GM20000 (cell line): ENCODE results near the gene ZC3H11A.
A peak's percentile ranks its signal among the peaks of the same experiment; 100 is the strongest.
"Not testable (repeated sequence)": the region's sequence is repeated elsewhere in the genome, so short reads cannot be mapped to it uniquely, and the experiment has no call there.

Source experiments
- DNase-seq: peaks from one replicate; pipeline ENCODE4 v3.0.0; 2012; ENCODE audit warnings: low spot score
- TF ChIP-seq, protein P1 (sequence below): IDR thresholded peaks from 2 replicates; pipeline ENCODE4 v1.5.1; 2012; ENCODE audit warnings: mild to moderate bottlenecking, control low read depth; ENCODE audit errors: extremely low read depth, missing control alignments

The ZC3H11A gene

DNA sequence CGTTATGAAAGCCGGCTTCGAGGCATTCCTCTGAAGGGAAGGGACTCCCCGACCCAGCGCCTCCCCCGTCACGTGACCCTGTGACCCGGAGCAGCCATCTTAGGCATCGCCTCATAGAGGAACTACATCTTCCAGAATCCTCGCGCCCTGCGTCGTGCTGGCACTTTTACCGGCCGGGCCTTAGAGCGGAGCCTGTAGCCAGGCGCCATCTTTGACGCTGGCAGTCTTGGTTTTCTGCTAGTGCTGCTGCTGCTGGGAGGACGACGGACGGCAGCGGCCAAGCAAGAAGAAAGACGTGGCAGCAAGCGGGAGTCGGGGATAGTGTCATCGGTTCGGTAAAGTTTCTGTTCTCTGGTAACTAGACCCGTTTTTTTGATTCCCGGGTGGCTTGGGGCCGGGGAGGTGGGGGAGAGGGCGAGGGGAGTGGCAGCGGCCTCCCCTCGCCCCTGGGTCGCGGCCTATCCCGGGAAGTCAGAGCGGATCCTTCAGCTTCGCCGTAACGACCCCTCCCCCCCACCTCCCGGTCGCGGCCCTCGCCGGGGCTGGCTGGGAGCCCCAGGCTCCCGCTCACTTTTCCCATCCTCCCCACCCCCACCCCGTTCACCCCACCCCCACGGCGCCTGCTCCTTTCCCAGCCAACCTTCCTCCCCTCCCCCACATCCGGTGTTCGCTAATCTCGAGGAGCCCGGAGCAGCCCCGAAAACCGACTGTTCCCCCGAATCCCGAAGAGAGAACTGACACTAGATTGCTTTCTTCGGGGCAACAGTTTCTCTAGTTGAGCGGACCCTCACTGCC lies at the start of gene ZC3H11A, which contains the start of gene ZBED6:
TSS of gene ZC3H11A (plus strand) at position 183 of the 795 bp plus-strand sequence. CDS start 21,448 bp downstream, outside the sequence.
TSS of gene ZBED6 (plus strand) at position 183 of the 795 bp plus-strand sequence. CDS start 1,900 bp downstream, outside the sequence.
- TF ChIP-seq, protein P1, sequence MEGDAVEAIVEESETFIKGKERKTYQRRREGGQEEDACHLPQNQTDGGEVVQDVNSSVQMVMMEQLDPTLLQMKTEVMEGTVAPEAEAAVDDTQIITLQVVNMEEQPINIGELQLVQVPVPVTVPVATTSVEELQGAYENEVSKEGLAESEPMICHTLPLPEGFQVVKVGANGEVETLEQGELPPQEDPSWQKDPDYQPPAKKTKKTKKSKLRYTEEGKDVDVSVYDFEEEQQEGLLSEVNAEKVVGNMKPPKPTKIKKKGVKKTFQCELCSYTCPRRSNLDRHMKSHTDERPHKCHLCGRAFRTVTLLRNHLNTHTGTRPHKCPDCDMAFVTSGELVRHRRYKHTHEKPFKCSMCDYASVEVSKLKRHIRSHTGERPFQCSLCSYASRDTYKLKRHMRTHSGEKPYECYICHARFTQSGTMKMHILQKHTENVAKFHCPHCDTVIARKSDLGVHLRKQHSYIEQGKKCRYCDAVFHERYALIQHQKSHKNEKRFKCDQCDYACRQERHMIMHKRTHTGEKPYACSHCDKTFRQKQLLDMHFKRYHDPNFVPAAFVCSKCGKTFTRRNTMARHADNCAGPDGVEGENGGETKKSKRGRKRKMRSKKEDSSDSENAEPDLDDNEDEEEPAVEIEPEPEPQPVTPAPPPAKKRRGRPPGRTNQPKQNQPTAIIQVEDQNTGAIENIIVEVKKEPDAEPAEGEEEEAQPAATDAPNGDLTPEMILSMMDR, result no peak
- DNase-seq, result peak; percentile 93

DNA sequence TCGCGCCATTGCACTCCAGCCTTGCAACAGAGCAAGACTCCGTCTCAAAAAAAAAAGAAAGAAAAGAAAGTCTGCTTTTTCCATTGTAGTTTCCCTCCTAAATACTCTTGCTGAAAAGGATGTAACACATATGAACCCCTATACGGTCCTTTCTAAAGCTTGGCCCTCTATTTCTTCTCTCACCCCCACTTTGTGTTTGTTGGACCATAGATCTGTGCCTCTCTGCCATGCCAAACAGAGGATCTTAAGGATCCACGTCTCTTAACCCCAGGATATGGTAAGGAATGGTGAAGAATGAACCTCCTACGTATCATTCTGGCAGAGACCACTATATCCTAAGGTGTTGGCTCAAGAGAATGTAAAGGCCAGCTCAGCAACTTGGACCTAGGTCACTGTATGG lies 49.1 kb upstream of the ZC3H11A start:
- no peak for DNase-seq
- TF ChIP-seq, protein P1, result no peak

- no peak for DNase-seq
- TF ChIP-seq, protein P1, result no peak
These were observed 44.4 kb upstream of the ZC3H11A start for GRCh38 chr1:203751051-203751450.

DNA sequence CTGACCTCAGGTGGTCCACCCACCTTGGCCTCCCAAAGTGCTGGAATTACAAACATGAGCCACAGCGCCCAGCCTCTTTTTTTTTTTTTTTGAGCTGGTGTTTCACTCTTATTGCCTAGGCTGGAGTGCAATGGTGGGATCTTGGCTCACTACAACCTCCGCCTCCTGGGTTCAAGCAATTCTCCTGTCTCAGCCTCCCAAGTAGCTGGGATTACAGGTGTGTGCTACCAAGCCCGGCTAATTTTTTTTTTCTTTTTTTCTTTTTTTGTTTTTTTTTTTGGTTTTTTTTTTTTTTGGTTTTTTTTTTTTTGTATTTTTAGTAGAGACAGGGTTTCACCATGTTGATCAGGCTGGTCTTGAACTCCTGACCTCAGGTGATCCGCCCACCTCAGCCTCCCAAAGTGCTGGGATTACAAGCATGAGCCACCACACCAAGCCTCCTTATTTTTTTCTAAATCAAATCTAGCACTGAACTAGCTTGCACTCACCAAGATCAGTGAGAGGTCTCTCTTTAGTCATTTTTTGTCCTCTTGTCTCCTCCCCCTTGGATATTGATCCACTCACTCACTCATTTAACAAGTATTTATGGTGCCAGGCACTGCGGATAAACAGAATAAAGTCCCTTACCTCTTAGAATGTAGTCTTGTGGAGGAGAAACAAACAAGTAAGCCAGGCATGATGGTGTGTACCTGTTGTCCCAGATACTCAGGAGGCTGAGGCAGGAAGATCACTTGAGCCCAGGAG lies 43.6 kb upstream of the ZC3H11A start:
- DNase-seq, result not testable (repeated sequence)

DNA sequence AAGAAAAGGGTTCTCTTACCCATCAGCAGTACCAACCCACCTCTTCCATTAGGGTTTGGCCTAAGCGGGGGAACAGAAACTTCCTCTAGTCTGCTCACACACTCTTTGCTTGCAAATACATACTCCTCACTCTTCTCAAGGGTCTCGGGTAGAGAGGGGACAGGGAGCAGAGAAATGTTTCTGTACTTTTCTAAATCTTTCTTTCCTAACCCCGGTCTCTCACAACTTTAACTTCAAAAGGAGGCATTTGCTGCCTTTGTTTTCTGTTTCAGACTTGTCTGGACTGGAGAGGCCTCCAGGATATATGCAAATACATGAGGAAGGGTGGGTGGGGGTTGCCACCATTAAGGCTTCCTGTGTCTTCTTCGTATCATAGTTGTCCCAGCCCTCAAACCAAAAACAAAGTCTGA lies 41.0 kb upstream of the ZC3H11A start:
- TF ChIP-seq, protein P1, result no peak
- peak; percentile 36 for DNase-seq

GRCh38 chr1:203756036-203756435 lies 39.4 kb upstream of the ZC3H11A start:
- TF ChIP-seq, protein P1, result no peak
- DNase-seq, result no peak

DNA sequence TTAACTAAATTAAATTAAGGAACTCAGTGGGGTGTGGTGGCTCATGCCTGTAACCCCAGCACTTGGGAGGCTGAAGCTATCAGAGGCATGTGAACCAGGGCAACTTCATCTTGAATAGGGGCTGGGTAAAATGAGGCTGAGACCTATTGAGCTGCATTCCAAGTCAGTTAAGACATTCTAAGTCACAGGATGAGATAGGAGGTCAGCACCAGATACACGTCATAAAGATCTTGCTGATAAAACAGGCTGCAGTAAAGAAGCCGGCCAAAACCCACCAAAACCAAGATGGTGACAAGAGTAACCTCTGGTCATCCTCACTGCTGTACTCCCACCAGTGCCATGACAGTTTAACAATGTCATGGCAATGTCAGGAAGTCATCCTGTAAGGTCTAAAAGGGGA lies 36.7 kb upstream of the ZC3H11A start:
- not testable (repeated sequence) for DNase-seq

DNA sequence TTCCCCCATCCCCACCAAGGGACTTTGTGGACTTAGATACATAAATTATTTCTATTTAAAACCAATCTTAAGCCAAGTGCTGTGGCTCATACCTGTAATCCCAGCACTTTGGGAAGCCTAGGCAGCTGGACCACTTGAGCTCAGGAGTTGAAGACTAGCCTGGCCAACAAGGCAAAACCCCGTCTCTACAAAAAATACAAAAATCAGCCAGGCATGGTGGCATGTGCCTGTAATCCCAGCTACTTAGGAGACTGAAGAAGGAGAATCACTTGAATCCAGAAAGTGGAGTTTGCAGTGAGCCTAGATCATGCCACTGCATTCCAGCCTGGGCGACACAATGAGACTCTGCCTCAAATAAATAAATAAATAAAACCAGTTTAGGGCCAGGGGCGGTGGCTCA lies 34.9 kb upstream of the ZC3H11A start:
- TF ChIP-seq, protein P1, result no peak
- no peak for DNase-seq

DNA sequence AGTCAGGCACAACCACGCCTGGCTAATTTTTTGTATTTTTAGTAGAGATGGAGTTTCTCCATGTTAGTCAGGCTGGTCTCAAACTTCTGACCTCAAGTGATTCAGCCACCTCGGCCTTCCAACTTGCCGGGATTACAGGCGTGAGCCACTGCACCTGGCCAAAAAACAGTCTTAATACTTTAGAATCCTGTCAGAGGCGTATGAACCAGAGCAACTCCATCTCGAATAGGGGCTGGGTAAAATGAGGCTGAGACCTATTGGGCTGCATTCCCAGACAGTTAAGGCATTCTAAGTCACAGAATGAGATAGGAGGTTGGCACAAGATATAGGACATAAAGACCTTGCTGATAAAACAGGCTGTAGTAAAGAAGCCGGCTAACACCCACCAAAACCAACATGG lies 33.5 kb upstream of the ZC3H11A start:
- DNase-seq, result not testable (repeated sequence)
